GM06990 (cell line): Measurements from ENCODE around the gene MALT1.

Experiments used
- DNase-seq: peaks from one replicate; pipeline ENCODE4 v3.0.0-alpha.2; 2011; ENCODE audit not compliant: insufficient read length; ENCODE audit errors: extremely low read depth
- H3K27me3 ChIP-seq: replicated peaks from 2 replicates; pipeline ENCODE4 v1.6.0; 2011; ENCODE audit warnings: low read length; ENCODE audit not compliant: control insufficient read depth, insufficient read depth
- H3K36me3 ChIP-seq: 2 replicates; pipeline ENCODE4 v1.5.1; 2011; ENCODE audit warnings: low read length; ENCODE audit not compliant: control insufficient read depth, insufficient read depth
- H3K4me3 ChIP-seq: replicated peaks from 2 replicates; pipeline ENCODE4 v1.5.1; 2011; ENCODE audit warnings: low read depth, mild to moderate bottlenecking, control low read depth, low read length
- TF ChIP-seq, protein P1 (sequence below): IDR thresholded peaks from 2 replicates; pipeline ENCODE4 v1.5.1; 2011; ENCODE audit warnings: low read length, control low read depth, mild to moderate bottlenecking, inconsistent platforms; ENCODE audit not compliant: insufficient read depth, poor library complexity, severe bottlenecking

Gene MALT1

DNA sequence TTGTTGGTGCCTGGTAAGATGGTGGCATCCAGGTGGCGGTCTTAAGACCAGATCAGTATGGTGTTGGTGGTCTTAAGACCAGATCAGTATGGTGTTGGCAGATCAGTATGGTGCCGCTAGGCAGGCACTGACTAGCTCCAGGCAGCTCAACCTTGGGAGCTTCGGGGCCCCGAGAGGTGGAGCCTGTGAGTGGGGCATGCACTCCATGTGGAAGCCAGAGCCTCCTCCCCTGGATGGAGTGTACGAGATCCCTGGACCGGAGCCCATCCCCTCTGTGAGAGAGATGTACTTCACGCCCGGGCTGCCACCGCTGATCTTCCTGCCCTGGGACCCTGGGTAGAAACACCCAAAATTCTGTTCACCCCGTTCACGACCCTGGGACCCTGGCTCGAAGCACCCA, 19.0 kb downstream of the MALT1 start:
- H3K36me3 ChIP-seq, result peaks cover 24% of the 10 kb centered on the region
- TF ChIP-seq, protein P1, sequence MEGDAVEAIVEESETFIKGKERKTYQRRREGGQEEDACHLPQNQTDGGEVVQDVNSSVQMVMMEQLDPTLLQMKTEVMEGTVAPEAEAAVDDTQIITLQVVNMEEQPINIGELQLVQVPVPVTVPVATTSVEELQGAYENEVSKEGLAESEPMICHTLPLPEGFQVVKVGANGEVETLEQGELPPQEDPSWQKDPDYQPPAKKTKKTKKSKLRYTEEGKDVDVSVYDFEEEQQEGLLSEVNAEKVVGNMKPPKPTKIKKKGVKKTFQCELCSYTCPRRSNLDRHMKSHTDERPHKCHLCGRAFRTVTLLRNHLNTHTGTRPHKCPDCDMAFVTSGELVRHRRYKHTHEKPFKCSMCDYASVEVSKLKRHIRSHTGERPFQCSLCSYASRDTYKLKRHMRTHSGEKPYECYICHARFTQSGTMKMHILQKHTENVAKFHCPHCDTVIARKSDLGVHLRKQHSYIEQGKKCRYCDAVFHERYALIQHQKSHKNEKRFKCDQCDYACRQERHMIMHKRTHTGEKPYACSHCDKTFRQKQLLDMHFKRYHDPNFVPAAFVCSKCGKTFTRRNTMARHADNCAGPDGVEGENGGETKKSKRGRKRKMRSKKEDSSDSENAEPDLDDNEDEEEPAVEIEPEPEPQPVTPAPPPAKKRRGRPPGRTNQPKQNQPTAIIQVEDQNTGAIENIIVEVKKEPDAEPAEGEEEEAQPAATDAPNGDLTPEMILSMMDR, result no peak

DNA sequence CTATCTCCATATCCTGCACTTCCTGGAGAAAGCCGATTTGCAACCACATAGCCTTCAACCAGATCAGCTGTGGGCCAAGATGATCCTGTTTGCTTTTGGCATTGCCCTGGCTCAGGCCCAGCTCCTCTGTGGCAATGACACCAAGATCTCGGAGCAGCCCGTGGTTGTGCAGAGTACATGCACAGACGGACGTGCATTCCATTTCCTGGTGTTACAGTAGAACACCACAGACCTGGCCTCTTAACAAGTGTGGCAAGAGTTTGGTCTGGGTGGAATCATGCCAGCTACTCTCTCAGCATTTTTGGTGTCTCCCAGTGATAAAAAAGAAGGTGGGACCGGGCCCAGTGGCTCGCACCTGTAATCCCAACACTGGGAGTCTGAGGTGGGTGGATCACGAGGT, 20.0 kb downstream of the MALT1 start:
- Histone ChIP-seq H3K36me3 (peaks cover 22% of the 10 kb centered on the region), H3K27me3 (no peaks in the 10 kb centered on the region), H3K4me3 (no peak overlapping the region)
- TF ChIP-seq, protein P1, result no peak
- DNase-seq, result no peak

More for the DNA sequence above, 19.0 kb downstream of the MALT1 start:
- Histone ChIP-seq H3K4me3 (no peak overlapping the region), H3K27me3 (no peaks in the 10 kb centered on the region)
- DNase-seq, result no peak

DNA sequence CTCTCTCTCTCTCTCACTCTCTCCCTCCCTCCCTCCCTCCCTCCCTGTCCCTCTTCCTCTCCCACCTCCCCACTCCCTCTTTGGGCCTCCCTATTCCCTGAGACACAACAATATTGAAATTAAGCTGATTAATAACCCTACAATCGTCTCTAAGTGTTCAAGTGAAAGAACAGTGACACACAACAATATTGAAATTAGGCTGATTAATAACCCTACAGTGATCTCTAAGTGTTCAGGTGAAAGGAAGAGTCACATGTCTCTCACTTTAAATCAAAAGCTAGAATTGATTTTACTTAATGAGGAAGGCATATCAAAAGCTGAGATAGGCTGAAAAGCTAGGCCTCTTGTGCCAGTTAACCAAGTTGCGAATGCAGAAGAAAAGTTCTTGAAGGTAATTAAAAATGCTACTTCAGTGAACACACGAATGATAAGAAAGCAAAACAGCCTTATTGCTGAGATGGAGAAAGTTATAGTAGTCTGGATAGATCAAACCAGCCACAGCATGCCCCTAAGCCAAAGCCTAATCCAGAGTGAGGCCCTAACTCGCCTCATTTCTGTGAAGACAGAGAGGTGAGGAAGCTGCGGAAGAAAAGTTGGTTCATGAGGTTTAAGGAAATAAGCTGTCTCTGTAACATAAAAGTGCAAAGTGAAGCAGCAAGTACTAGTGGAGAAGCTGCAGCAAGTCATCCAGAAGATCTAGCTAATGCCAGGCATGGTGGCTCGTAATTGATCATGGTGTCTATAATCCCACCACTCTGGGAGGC, 21.3 kb downstream of the MALT1 start:
- Histone ChIP-seq H3K36me3 (peaks cover 27% of the 10 kb centered on the region), H3K27me3 (no peaks in the 10 kb centered on the region), H3K4me3 (no peak overlapping the region)
- DNase-seq, result no peak
- TF ChIP-seq, protein P1, result no peak

DNA sequence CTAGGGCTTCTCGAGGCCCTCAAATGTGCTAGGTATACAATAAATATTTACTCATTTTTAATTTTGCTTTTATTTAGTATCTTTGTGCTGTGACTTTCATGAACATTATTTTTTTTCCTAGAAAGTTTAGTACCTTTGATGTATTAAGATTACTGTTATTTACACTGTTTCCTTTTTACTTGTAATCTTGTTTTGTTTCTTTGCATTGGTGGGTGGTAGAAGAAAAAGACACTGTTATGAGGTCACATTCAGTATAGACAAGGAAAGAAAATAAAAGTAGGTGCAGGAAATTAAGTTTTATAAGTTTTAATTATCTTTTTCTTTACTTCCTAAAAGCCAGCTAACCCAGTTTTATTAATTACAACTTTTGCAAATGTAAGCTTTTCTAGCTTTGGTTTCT, 23.0 kb downstream of the MALT1 start:
- TF ChIP-seq, protein P1, result no peak
- Histone ChIP-seq H3K4me3 (no peak overlapping the region), H3K36me3 (peaks cover 28% of the 10 kb centered on the region), H3K27me3 (no peaks in the 10 kb centered on the region)
- no peak for DNase-seq

DNA sequence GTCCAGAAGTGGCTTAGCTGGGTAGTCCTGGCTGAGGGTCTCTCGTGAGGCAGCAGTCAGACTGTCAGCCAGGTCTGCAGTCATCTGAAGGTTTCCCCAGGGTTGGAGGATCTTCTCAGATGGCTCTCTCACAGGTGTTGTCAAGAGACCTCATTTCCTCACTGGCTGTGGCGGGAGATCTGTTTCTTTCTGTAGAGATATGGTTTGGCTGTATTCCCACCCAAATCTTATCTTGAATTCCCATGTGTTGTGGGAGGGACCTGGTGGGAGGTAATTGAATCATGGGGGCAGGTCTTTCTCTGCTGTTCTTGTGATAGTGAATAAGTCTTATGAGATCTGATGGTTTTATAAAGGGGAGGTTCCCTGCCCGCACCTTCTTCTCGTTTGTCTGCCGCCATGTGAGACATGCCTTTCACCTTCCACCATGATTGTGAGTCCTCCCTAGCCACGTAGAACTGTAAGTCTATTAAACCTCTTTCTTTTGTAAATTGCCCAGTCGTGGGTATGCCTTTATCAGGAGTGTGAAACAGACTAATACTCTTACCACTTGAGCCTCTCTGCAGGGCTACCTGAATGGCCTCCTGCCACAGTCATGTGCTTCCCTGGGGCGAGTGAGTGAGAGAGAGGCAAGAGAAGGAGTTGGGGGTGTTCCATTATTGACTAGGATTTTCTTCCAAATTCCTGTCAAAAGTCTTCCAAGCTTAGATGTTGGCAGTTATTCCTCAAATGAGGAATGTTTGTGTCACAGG, 23.6 kb downstream of the MALT1 start:
- DNase-seq, result no peak

More for the DNA sequence above, 23.6 kb downstream of the MALT1 start:
- TF ChIP-seq, protein P1, result no peak
- no peaks in the 10 kb centered on the region for H3K27me3 ChIP-seq
- H3K4me3 ChIP-seq, result no peak overlapping the region
- H3K36me3 ChIP-seq, result peaks cover 24% of the 10 kb centered on the region
